IMR-90 (cell line): Measurements from ENCODE around the gene RASSF7. TPM values are rescaled to one million over a fixed set of nuclear protein-coding genes. Genes with fewer than 3 reads are reported as not detected.
A peak's percentile ranks its signal among the peaks of the same experiment; 100 is the strongest.

ENCODE experiments used
- ATAC-seq: fragments of 200-7000 bp; cut with Tn5 transposase; 2 replicates; pipeline ENCODE4 v1.9.1; 2020; ENCODE audit warnings: low read depth, mild to moderate bottlenecking, moderate library complexity
- BruUV-seq: library from RNA; stranded (reverse); fragments of 400-500 nt; replicated peaks from 2 replicates; lab custom pipeline; 2021; lab: Mats Ljungman, UMichigan
- CTCF ChIA-PET: fragments of 300-600 bp; formaldehyde crosslinking; extraction: SDS; loops from one replicate; lab custom pipeline; 2021; ENCODE audit warnings: antibody characterized with exemption; lab: Yijun Ruan, JAX
- POLR2A ChIA-PET: fragments of 300-600 bp; sonication (Branson Sonifier 250); formaldehyde crosslinking; loops from one replicate; lab custom pipeline; 2022; ENCODE audit warnings: antibody characterized with exemption; ENCODE audit not compliant: unreplicated experiment; lab: Charles Lee
- DNase-seq: peaks from one replicate; pipeline ENCODE4 v3.0.0; 2013
- H2AFZ ChIP-seq: replicated peaks from 2 replicates; pipeline ENCODE3; 2013; ENCODE audit warnings: low read length, mild to moderate bottlenecking; ENCODE audit not compliant: poor library complexity
- H2AK5ac ChIP-seq: 2 replicates; pipeline ENCODE4 v1.6.1; 2013; ENCODE audit warnings: low read depth, low read length, inconsistent platforms
- H2AK9ac ChIP-seq: replicated peaks from 2 replicates; pipeline ENCODE3; 2013; ENCODE audit warnings: mild to moderate bottlenecking, low read depth, low read length, moderate library complexity; ENCODE audit not compliant: poor library complexity
- H2BK120ac ChIP-seq: 2 replicates; pipeline ENCODE4 v1.6.1; 2013; ENCODE audit warnings: low read depth, low read length, inconsistent platforms
- H2BK15ac ChIP-seq: 3 replicates; pipeline ENCODE4 v1.6.1; 2013; ENCODE audit warnings: low read depth, low read length, inconsistent platforms
- H2BK20ac ChIP-seq: 2 replicates; pipeline ENCODE4 v1.6.1; 2013; ENCODE audit warnings: low read depth, mild to moderate bottlenecking, inconsistent platforms, low read length, moderate library complexity
- H2BK5ac ChIP-seq: 2 replicates; pipeline ENCODE4 v1.6.1; 2013; ENCODE audit warnings: mild to moderate bottlenecking, low read depth, low read length, inconsistent platforms; ENCODE audit not compliant: poor library complexity, severe bottlenecking
- H3K14ac ChIP-seq: replicated peaks from 2 replicates; pipeline ENCODE4 v1.6.1; 2013; ENCODE audit warnings: low read depth, low read length, inconsistent platforms
- H3K18ac ChIP-seq: 2 replicates; pipeline ENCODE4 v1.6.1; 2013; ENCODE audit warnings: low read depth, low read length, control low read depth
- H3K23ac ChIP-seq: 2 replicates; pipeline ENCODE4 v1.6.1; 2013; ENCODE audit warnings: low read depth, low read length, inconsistent platforms
- H3K27ac ChIP-seq: 2 replicates; pipeline ENCODE4 v1.5.1; 2013; ENCODE audit warnings: mild to moderate bottlenecking, control low read depth, low read length; ENCODE audit not compliant: insufficient read depth
- H3K27me3 ChIP-seq: 2 replicates; pipeline ENCODE4 v1.6.1; 2013; ENCODE audit warnings: low read length; ENCODE audit not compliant: control insufficient read depth, insufficient read depth
- H3K36me3 ChIP-seq: 2 replicates; pipeline ENCODE4 v1.6.1; 2013; ENCODE audit warnings: low read length, mixed read lengths; ENCODE audit not compliant: control insufficient read depth, insufficient read depth
- H3K4ac ChIP-seq: 2 replicates; pipeline ENCODE4 v1.6.1; 2013; ENCODE audit warnings: low read depth, low read length, inconsistent platforms
- H3K4me1 ChIP-seq: 2 replicates; pipeline ENCODE4 v1.6.1; 2013; ENCODE audit warnings: low read length, mixed read lengths; ENCODE audit not compliant: control insufficient read depth, insufficient read depth
- H3K4me2 ChIP-seq: 2 replicates; pipeline ENCODE4 v1.6.1; 2013; ENCODE audit warnings: low read depth, mild to moderate bottlenecking, control low read depth, low read length, moderate library complexity
- H3K4me3 ChIP-seq: 2 replicates; pipeline ENCODE4 v1.5.1; 2013; ENCODE audit warnings: low read depth, mild to moderate bottlenecking, control low read depth, low read length, moderate library complexity; ENCODE audit not compliant: insufficient read depth
- H3K56ac ChIP-seq: 2 replicates; pipeline ENCODE4 v1.6.1; 2013; ENCODE audit warnings: low read length, inconsistent platforms; ENCODE audit not compliant: insufficient read depth; ENCODE audit errors: extremely low read depth
- H3K79me1 ChIP-seq, 2 experiments: 2 replicates each; pipeline ENCODE4 v1.6.1; 2013; ENCODE audit warnings: low read length in 2 of 2, inconsistent platforms in 1 of 2, low read depth in 1 of 2
- H3K9ac ChIP-seq: 2 replicates; pipeline ENCODE4 v1.6.1; 2013; ENCODE audit warnings: low read depth, low read length, control low read depth
- H3K9me1 ChIP-seq: 2 replicates; pipeline ENCODE4 v1.6.1; 2013; ENCODE audit warnings: low read length, inconsistent platforms; ENCODE audit not compliant: insufficient read depth
- H3K9me3 ChIP-seq: 2 replicates; pipeline ENCODE4 v1.6.1; 2013; ENCODE audit warnings: low read length; ENCODE audit not compliant: control insufficient read depth, insufficient read depth
- H4K20me1 ChIP-seq: 2 replicates; pipeline ENCODE4 v1.6.1; 2013; ENCODE audit warnings: low read length, inconsistent platforms; ENCODE audit not compliant: insufficient read depth
- H4K5ac ChIP-seq: 2 replicates; pipeline ENCODE4 v1.6.1; 2013; ENCODE audit warnings: mild to moderate bottlenecking, low read depth, low read length, control low read depth
- H4K8ac ChIP-seq, 2 experiments: 2 replicates each; pipeline ENCODE4 v1.6.1; 2013; ENCODE audit warnings: low read depth in 2 of 2, low read length in 2 of 2, control low read depth in 1 of 2, inconsistent platforms in 1 of 2
- H4K91ac ChIP-seq: 2 replicates; pipeline ENCODE4 v1.6.1; 2013; ENCODE audit warnings: low read depth, low read length, inconsistent platforms; ENCODE audit not compliant: insufficient read depth
- BHLHE40 ChIP-seq: fragments of 150-350 bp; IDR thresholded peaks from 2 replicates; pipeline ENCODE4 v1.6.1; 2016; ENCODE audit warnings: mild to moderate bottlenecking, low read depth, low read length
- MXI1 ChIP-seq: IDR thresholded peaks from 2 replicates; pipeline ENCODE4 v1.6.1; 2012; ENCODE audit warnings: low read depth, mild to moderate bottlenecking, low read length, moderate library complexity, borderline replicate concordance
- RAD21 ChIP-seq: IDR thresholded peaks from 2 replicates; pipeline ENCODE4 v1.6.1; 2012; ENCODE audit warnings: low read length, improper control_type of control experiment
- RCOR1 ChIP-seq: IDR thresholded peaks from 2 replicates; pipeline ENCODE4 v1.6.1; 2012; ENCODE audit warnings: mild to moderate bottlenecking, low read length, improper control_type of control experiment; ENCODE audit not compliant: insufficient replicate concordance
- WGBS, 2 experiments: methylation state at CpG; one replicate each; pipeline versions ENCODE4 v1.1.5 to v1.1.7; 2013; ENCODE audit warnings: missing lambda C conversion rate in 2 of 2; ENCODE audit not compliant: insufficient read length in 1 of 2; ENCODE audit errors: extremely low coverage in 2 of 2; 5-methylcytosine and 5-hydroxymethylcytosine counted together
- dilution Hi-C: fragments of 300-500 bp; cut with HindIII; formaldehyde crosslinking; loops from one replicate; pipeline ENCODE4 v1.14.3; 2018; ENCODE audit warnings: low sequenced_read_pairs; ENCODE audit not compliant: unreplicated experiment
- in situ Hi-C: fragments of 300-500 bp; cut with MboI; formaldehyde crosslinking; loops from 3 replicates; pipeline ENCODE4 v1.14.3; 2019; ENCODE audit warnings: low sequenced_read_pairs, inconsistent platforms, mixed read lengths
- intact Hi-C: fragments of 100-400 bp; cut with micrococcal nuclease; formaldehyde crosslinking; loops from 2 replicates; pipeline ENCODE4 v1.10.0; 2022
- polyA plus RNA-seq, 3 experiments: library from polyadenylated mRNA; depleted of rRNA; stranded (reverse); fragments of >200 nt; gene quantifications; 2 replicates each; pipeline ENCODE4 v1.2.3, GENCODE V29; 2012; ENCODE audit warnings: low replicate concordance in 1 of 3
- total RNA-seq: library from RNA; depleted of rRNA; stranded (reverse); fragments of >200 nt; gene quantifications from 2 replicates; pipeline ENCODE4 v1.2.3, GENCODE V29; 2012
- TF ChIP-seq, protein P1 (sequence below): conservative IDR thresholded peaks from 2 replicates; pipeline ENCODE4 v1.5.1; 2012; ENCODE audit warnings: mild to moderate bottlenecking, low read depth, low read length, improper control_type of control experiment

RASSF7 gene
- total and polyA plus RNA-seq, 2 of the 4 experiments (the other 2 are of a cell fraction), result 6.8 to 18.5 TPM

DNA sequence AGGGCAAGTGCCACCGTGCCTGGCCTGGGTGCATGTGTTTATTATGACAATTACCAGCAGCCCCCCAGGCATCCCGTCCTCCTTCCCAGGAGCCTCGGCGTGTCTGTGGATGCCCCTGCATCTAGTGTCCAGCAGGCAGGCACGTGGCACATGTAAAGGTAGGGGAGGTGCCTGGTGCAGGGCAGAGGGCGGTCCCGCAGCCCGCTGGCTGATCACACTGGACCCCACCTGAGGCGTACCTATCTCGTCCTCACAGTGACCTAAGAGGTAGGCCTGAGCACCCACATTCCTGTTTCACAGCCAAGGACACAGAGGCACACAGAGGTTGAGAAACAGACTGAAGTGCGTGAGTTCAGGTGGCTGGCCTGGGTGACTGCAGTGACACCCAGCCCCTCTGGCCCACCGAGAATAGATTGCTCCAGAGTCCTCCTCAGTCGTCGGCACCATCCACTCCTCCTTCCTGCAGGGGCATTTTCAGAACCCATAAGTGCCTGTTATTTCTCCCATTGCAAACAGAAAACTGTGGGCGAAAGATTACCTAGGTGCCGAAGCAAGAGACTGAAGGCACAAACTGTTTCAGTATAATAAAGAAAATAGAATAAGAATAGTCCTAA, 12.5 kb downstream of the RASSF7 start:
- no peak overlapping the region for H3K56ac ChIP-seq
- peaks cover 17% of the 10 kb centered on the region for H3K4me1 ChIP-seq
- H3K36me3 ChIP-seq, result no peaks in the 10 kb centered on the region; the same call in 1 of the 2 replicates
- ATAC-seq (no peak), DNase-seq (no peak)
- H2AK9ac ChIP-seq, result peak overlapping the region; percentile 65
- no peak overlapping the region for H2BK20ac ChIP-seq
- H3K4ac ChIP-seq, result no peak overlapping the region
- H3K27me3 ChIP-seq, result no peaks in the 10 kb centered on the region; the same call in 1 of the 2 replicates
- no peak overlapping the region for H4K91ac ChIP-seq
- intact Hi-C loops, result no loop called here
- H3K9me1 ChIP-seq, result peaks cover 7% of the 10 kb centered on the region; the same call in 1 of the 2 replicates
- TF ChIP-seq RCOR1, result no peak
- TF ChIP-seq MXI1, result no peak
- no peak for TF ChIP-seq RAD21
- TF ChIP-seq BHLHE40, result no peak
- TF ChIP-seq, protein P1, sequence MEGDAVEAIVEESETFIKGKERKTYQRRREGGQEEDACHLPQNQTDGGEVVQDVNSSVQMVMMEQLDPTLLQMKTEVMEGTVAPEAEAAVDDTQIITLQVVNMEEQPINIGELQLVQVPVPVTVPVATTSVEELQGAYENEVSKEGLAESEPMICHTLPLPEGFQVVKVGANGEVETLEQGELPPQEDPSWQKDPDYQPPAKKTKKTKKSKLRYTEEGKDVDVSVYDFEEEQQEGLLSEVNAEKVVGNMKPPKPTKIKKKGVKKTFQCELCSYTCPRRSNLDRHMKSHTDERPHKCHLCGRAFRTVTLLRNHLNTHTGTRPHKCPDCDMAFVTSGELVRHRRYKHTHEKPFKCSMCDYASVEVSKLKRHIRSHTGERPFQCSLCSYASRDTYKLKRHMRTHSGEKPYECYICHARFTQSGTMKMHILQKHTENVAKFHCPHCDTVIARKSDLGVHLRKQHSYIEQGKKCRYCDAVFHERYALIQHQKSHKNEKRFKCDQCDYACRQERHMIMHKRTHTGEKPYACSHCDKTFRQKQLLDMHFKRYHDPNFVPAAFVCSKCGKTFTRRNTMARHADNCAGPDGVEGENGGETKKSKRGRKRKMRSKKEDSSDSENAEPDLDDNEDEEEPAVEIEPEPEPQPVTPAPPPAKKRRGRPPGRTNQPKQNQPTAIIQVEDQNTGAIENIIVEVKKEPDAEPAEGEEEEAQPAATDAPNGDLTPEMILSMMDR, result no peak
- H3K79me1 ChIP-seq, result peaks cover 4 to 17% of the 10 kb centered on the region in 2 experiments; a peak in 2 of 4 replicates
- dilution Hi-C loops, result no loop called here
- H3K4me2 ChIP-seq, result no peak overlapping the region
- no peak overlapping the region for H2BK15ac ChIP-seq
- no peak overlapping the region for H3K9ac ChIP-seq
- H3K23ac ChIP-seq, result no peak overlapping the region
- no peak overlapping the region for H2AFZ ChIP-seq
- H3K27ac ChIP-seq, result no peak overlapping the region
- H2BK5ac ChIP-seq, result no peak overlapping the region
- no peak overlapping the region for H4K8ac ChIP-seq
- no peaks in the 10 kb centered on the region for H3K9me3 ChIP-seq
- H3K14ac ChIP-seq, result no peak overlapping the region
- WGBS, 2 experiments, result 97% methylated on average over 6 of the region's 16 CpGs; no CpG with 5 or more reads in 1 of the 2 experiments
- peak overlapping the region; percentile 26; the same call in 1 of the 2 replicates for H2AK5ac ChIP-seq
- H3K4me3 ChIP-seq, result no peak overlapping the region
- H4K5ac ChIP-seq, result no peak overlapping the region
- CTCF ChIA-PET, result no interaction called here
- POLR2A ChIA-PET, result no interaction called here
- in situ Hi-C loops, result no loop called here
- peaks cover 22% of the 10 kb centered on the region for H4K20me1 ChIP-seq
- no TSS peak for BruUV-seq
- H2BK120ac ChIP-seq, result no peak overlapping the region
- H3K18ac ChIP-seq, result no peak overlapping the region
